OCI-LY1 (cell line): ENCODE results near the gene PDE6A.

Source experiments
- EZH2 ChIP-seq: fragments of 200-600 bp; sonication (generic), shearing (Covaris generic); IDR thresholded peaks from 2 replicates; pipeline ENCODE4 v1.8.0; 2017; ENCODE audit warnings: borderline replicate concordance, mixed run types, mild to moderate bottlenecking, antibody characterized with exemption, low read length, moderate library complexity, mixed read lengths
- TF ChIP-seq, protein P1 (sequence below): fragments of 200-600 bp; sonication (generic), shearing (Covaris generic); IDR thresholded peaks from 2 replicates; pipeline ENCODE4 v1.5.1; 2017; ENCODE audit warnings: mild to moderate bottlenecking, antibody characterized with exemption, low read length, moderate library complexity, mixed read lengths

DNA sequence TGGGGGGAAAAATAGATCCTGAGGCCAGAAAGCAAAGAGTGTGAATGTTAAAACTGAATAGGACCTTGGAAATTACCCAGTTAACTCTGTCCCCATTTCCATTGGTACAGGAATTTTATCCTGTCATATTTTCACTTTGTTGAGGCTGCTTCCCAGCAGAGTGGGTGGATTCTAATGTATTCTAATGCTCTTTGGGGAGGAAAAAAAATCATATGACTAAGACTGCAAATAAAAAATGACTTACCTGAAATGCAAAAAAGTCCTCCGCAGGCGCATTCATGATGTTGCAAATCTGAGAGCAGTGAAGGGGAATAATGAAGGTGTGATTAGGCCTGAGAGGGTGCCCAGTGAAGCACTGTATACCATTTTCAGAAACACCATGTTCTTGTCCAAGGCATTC, 41.2 kb downstream of the PDE6A start:
- no peak for TF ChIP-seq EZH2
- TF ChIP-seq, protein P1, sequence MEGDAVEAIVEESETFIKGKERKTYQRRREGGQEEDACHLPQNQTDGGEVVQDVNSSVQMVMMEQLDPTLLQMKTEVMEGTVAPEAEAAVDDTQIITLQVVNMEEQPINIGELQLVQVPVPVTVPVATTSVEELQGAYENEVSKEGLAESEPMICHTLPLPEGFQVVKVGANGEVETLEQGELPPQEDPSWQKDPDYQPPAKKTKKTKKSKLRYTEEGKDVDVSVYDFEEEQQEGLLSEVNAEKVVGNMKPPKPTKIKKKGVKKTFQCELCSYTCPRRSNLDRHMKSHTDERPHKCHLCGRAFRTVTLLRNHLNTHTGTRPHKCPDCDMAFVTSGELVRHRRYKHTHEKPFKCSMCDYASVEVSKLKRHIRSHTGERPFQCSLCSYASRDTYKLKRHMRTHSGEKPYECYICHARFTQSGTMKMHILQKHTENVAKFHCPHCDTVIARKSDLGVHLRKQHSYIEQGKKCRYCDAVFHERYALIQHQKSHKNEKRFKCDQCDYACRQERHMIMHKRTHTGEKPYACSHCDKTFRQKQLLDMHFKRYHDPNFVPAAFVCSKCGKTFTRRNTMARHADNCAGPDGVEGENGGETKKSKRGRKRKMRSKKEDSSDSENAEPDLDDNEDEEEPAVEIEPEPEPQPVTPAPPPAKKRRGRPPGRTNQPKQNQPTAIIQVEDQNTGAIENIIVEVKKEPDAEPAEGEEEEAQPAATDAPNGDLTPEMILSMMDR, result no peak
